ENCODE results near the gene OR4C16.

DNA sequence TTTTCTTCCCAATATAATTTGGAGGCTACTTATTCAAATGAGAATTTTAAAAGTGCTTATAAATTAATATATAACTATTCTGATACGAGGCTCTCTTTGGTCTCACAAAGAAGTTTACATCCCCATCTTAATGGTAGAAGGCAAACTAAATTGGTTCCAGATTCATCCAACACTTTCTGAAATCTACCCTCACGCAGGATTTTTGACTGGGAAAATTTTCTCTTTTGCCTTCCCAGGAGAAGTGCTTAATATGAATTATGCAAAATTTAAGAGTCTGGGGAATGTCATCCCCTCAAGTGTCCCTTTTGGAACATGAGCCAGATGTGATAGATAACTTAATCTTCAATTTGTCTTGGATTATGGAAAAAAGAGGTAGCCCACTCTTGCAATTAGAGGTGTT lies 35.6 kb downstream of the OR4C16 start, which contains the start of gene OR4C11:
- TF ChIP-seq RAD51 (IDR thresholded peaks at IDR 0.05; ENCODE audit: borderline replicate concordance) = no peak
- no peak for TF ChIP-seq ZNF274 (CRISPR knock-in tag; IDR thresholded peaks at IDR 0.05)
- no peak for TF ChIP-seq RFX5 (IDR thresholded peaks at IDR 0.05; ENCODE audit: low read depth, low read length)
- TF ChIP-seq ZNF746 (CRISPR knock-in tag; IDR thresholded peaks at IDR 0.05) = no peak
- TF ChIP-seq NFKBIZ (CRISPR knock-in tag; IDR thresholded peaks at IDR 0.05) = no peak

Data from HepG2 (cell line).